HG03432 (cell line): Measurements from ENCODE around the gene BTBD16.

ENCODE experiments used
- ATAC-seq: cut with Tn5 transposase; IDR thresholded peaks from one replicate; pipeline ENCODE4 v1.9.1; 2021; ENCODE audit warnings: mild to moderate bottlenecking, moderate library complexity; ENCODE audit not compliant: unreplicated experiment

The BTBD16 gene

GRCh38 chr10:122338609-122339441 lies 67.7 kb downstream of the BTBD16 start:
- ATAC-seq, result no peak

- ATAC-seq, result no peak
Observed at GRCh38 chr10:122341141-122341810, 70.2 kb downstream of the BTBD16 start.

- no peak for ATAC-seq
Observed at GRCh38 chr10:122342293-122343134, 71.4 kb downstream of the BTBD16 start.

DNA sequence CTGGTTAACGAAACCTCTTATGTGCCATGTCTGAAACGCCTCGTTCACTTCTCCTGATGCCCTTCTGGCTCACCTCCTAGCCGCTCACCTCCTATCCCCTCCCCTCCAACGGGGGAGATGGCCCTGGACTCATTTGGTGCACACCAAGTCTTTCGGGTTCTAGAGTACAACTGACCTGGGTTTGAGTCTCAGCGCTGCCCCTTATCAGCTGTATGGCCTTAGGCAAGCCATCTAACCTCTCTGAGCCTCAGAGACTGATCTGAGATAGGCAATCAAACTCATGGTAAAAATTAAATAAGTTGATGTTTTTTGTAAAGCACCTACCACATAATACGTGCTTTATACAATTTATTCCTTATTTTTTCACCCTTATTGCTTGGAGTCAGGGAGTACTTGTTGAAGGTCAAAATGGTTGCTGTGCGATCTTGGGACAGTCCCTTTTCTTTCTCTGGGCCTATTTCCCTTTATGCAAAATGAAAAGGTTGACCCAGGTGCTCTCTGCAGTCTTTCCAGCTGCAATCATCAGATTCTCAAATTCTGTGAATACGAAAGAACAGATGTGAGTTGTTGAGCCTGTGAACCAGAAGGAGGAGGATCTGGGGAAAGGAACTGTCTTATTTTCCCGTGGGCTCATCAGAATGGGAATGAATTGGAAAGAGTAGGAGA lies 72.2 kb downstream of the BTBD16 start:
- ATAC-seq, result no peak

DNA sequence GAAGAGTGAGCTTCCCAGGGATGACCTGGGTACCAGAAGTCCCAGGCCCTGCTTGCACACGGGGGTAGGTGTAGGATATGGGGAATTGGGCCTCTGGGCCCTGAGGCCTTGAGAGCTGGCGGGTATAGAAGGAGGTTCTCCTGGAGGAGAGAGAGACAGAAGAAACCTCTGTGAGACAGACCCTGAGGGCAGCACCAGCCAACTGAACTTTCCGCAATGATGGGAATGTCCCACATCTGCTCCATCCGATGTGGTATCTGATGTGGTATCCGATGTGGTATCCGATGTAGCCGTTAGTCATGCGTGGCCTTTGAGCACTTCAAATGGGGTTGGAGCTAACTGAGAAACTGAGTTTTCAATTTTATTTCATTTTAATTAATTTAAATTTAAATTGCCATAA lies 72.8 kb downstream of the BTBD16 start:
- no peak for ATAC-seq

- no peak for ATAC-seq
Observed at GRCh38 chr10:122344741-122345258, 73.7 kb downstream of the BTBD16 start.

DNA sequence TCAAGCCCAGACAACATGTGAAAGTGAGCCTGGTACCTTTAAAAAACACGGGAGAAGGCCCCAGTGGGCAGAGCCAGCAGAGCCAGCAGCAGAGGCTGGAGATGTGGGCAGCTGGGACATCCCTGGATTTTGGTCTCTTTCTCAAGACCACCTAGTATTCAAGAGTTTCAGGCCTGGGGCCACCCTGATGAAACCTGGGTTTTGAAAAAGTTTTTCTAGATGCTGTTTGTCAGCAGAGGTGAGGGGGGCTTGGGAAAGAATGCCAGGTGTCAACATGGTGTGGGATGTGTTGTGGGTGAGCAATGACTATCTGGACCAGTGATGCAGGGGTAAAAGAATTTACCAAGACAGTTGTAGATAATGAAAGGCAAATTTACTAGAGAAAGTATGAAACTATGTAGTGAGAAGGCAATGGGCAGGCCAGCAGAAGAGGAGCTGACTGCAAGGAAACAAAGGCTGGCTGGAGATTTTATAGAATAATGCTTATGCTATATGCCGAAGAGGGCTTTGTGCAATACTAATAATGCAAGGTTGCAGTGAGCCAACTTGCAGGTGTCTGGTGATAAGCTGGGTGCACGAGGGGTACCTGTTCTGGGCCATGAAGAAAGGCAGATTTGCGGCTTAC lies 75.3 kb downstream of the BTBD16 start:
- ATAC-seq, result no peak

DNA sequence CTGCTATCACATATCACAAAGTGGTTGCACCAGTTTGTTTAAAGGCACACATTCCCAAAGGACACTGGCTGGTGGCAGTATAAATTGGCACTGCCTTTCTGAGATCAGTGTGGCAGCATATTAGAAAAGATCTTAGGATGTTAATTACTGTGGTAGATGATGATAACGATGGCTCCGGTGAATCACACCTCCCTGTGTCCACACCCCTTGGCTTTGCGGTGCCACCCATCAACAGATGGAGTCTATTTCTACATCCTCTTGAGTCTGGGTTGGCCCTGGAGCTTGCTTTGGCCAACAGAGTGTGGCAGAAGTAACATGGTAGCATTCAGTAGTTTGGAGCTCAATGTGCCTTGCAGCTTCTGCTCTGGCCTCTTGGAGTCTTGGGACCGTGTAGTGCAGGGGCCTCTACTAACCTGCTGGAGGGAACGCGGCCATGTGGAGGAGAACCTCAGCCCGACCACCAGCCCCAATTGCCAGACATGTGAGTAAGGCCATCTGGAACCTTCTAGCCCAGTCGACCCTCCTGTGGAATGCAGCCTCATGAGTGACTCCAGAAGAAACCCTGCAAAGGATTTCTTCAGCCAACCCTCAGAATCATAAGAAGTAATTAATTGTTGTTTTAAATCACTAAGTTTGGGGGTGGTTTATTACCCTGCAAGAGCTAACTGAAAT lies 76.2 kb downstream of the BTBD16 start:
- ATAC-seq, result no peak

GRCh38 chr10:122348512-122348911 lies 77.4 kb downstream of the BTBD16 start:
- no peak for ATAC-seq

DNA sequence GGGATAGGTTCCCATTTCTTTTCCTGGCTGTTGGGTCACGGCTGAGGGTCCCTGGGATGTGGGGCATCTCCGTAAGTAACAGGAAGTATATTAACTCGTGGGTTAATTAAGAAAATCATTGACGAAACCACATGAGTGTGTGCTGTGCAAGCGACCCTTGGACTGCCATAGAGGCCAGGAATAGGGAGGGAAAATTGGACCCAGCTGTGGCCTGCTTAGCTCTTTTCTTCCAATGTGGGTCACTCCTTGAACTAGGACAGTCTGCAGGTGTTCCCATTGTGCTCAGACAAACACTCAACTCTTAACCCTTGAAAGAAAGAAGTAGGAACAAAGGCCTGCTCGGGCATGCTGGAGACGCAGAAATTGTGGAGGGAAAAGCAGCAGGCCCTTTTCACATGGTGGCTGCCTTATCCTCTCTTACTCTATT lies 77.9 kb downstream of the BTBD16 start:
- ATAC-seq, result no peak

- ATAC-seq, result no peak
Observed at GRCh38 chr10:122349758-122350369, 78.8 kb downstream of the BTBD16 start.

DNA sequence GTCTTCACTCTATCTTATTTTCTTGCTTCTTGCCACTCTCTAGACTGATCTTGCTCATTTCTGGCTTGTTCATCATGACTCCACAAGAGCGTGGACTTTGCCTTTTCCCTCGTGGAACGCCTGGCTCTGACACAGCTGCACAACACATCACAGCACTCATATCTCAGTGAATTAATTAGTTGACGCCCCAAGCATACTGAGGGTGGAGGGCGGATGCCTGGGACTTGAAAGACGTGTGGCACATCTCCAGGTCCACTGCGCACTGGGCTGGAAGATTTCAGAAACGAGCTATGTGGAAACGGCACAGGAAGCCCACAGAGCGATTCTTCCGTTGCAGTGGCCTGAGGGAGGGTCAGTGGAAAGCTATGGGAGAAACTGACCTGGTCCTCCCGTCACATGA lies 79.8 kb downstream of the BTBD16 start:
- ATAC-seq, result no peak

GRCh38 chr10:122352817-122353525 lies 81.9 kb downstream of the BTBD16 start:
- no peak for ATAC-seq

DNA sequence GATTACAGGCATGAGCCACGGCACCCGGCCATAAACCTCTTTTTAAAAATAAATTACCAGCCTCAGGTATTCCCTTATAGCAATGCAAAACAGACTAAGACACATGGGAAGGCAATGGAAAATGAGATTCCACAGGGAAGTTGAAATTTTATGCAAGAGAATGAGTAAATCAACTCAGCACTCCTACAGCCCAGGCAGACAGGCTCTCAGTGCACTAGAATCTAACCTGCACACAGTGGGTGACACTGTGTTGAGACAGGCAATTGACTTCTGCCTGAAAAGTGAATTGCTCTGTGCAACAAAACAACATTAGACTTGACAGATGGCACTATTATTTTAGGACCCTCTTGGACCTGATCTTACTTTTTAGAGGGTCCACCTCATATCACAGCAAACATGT lies 83.3 kb downstream of the BTBD16 start:
- ATAC-seq, result no peak

- ATAC-seq, result no peak
Observed at GRCh38 chr10:122357685-122358084, 86.6 kb downstream of the BTBD16 start.

DNA sequence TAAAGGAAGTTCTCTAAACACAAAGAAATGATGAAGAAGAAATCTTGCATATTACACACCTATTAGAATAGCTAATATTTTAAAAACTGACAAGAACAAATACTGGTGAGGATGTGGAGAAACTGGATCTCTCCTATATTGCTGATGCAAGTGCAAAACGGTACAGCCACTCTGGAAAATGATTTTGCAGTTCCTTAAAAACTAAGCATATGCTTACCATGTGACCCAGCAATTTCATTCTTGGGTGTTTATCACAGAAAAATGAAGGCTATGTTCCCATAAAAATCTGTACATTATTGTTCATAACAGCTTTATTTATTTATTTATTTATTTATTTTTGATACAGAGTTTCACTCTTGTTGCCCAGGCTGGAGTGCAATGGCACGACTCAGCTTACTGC lies 88.5 kb downstream of the BTBD16 start:
- no peak for ATAC-seq

- ATAC-seq, result no peak
Observed at GRCh38 chr10:122361046-122361445, 90.0 kb downstream of the BTBD16 start.

GRCh38 chr10:122362031-122362592 lies 91.0 kb downstream of the BTBD16 start:
- ATAC-seq, result no peak
